ENCODE measurements around the gene IZUMO4.

GRCh38 chr19:2080336-2080988 is 16.3 kb upstream of the IZUMO4 start:
- no peak for TF ChIP-seq CTCF (IDR thresholded peaks at IDR 0.05)
- no peak for TF ChIP-seq POLR2A (IDR thresholded peaks at IDR 0.05)

Measured in heart left ventricle (tissue), 13 donors.